DMS53 (cell line): ENCODE results near the gene BCL2.
A peak's percentile ranks its signal among the peaks of the same experiment; 100 is the strongest.

Experiments used
- DNase-seq: peaks from one replicate; lab custom pipeline; 2025; lab: John Stamatoyannopoulos, UW

Gene BCL2

DNA sequence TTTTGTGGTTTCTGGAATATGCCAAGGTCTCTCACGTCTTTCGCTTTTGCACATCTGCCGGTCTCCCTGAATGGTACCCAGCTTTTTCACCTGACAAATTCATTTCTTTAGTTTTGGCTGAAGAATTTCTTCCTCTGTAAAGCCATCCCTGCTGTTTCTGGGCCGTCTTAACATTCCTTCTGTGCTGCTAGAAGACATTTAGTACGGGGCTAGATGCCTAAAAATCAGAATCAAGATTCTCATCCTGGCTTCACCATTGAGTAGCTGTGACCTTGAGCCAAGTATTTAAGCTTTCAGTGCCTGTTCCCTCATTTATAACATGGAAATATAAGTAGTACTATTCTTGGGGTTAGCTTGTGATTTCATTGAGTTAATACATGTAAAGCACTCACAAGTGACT is 6.4 kb upstream of the BCL2 start:
- no peak for DNase-seq

DNA sequence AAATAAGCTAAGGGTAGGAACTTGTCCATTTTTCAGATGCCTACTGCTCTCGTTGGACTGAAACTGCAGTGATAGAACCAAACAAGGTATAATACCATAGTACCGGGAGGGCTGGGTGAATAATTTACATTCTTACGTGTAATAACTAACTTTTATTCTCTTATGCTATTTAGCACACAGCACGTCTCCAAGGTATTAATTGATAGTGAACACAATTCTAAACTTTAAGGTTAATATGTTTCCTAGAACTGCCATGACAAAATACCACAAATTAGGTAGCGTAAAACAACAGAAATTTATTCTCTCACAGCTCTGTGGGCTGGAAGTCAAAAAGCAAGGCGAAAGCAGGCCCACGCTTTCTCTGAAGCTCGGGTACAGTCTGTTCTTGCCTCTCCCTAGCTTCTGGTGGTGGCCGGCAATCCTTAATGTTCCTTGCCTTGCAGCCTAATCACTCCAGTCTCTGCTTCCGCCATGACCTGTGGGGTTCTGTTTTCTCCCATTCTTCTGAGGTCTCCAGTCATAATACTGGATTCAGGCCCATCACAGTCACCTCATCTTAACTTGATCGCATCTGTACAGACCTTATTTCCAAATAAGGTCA is 5.6 kb upstream of the BCL2 start:
- no peak for DNase-seq

DNA sequence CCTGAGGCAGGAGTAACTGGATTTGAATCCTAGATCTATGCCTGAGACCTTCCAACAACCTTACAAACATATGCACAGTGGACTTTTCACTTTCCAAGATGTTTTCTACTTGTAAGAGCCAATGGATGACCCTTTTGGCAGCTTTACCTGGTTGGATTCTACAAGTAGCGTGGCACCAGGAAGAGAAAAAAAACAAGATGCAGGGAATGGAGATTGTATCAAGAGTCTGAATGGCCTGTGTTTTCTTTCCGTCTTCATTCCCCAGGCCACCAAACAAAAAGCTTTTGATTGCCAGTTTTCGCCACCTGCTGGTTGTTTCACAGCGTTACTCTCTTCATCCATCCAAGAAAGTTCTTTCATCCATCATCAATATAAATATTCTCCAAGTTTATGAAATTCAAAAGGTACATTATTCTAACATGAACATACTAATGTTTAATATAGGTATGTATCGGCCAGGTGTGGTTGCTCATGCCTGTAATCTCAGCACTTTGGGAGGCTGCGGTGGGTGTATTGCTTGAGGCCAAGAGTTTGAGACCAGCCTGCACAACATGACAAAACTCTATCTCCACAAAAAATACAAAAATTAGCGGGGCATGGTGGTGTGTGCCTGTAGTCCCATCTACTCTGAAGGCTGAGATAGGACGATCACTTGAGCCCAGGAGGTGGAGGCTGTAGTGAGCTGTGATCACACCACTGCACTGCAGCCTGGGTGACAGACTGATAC is 3.5 kb upstream of the BCL2 start:
- DNase-seq = peak; percentile 94

DNA sequence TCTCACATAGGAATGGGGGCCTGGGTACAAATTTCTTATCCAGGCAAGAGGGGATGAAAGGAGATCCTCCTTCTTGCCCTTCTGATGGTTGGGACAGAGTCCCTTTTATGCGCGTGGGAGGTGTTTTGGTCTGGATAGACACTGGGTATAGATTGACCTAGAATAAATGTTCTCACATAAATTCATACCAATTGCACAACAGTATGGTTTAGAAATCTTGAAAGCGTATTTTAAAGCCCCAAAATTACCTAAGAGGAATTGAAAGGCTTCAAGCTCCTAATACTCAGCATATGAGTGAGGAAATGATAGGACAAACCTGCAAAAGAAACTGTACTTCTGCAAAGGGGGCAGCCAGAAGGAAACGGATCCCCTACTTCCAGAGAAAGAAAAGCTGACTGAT is 2.6 kb upstream of the BCL2 start:
- DNase-seq = no peak

DNA sequence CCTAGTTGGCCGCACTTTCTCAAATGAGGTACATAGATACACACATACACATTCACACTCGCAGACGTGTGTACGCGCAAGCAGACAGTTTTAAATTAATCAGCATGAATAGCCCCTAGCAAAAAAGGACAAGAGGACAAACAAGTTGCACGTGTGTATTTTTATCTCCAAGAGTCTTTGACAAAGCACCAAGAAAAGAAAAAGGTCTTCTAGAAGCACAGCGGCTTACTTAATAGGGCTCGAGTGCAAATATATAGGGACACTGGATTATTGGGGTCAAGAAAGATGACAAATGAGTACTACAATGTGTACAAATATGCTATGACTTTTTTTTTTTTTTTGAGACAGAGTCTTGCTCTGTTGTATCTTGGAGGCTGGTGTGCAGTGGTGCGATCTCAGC is 1.7 kb upstream of the BCL2 start:
- DNase-seq = no peak

DNA sequence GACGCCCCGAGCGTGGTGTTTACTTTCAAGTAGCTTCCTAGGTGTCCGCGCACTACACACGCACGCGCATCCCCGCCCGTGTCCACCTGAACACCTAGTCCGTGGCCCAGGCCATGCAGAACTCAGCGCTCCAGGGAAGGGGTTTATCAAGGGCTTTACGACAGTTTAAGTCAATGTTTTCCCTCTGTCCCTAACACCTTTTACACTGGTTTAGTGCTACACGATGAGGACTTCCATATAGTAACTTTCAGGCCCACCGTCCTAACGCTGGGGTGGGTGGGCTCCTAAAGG is 1.4 kb upstream of the BCL2 start:
- peak; percentile 96 for DNase-seq

DNA sequence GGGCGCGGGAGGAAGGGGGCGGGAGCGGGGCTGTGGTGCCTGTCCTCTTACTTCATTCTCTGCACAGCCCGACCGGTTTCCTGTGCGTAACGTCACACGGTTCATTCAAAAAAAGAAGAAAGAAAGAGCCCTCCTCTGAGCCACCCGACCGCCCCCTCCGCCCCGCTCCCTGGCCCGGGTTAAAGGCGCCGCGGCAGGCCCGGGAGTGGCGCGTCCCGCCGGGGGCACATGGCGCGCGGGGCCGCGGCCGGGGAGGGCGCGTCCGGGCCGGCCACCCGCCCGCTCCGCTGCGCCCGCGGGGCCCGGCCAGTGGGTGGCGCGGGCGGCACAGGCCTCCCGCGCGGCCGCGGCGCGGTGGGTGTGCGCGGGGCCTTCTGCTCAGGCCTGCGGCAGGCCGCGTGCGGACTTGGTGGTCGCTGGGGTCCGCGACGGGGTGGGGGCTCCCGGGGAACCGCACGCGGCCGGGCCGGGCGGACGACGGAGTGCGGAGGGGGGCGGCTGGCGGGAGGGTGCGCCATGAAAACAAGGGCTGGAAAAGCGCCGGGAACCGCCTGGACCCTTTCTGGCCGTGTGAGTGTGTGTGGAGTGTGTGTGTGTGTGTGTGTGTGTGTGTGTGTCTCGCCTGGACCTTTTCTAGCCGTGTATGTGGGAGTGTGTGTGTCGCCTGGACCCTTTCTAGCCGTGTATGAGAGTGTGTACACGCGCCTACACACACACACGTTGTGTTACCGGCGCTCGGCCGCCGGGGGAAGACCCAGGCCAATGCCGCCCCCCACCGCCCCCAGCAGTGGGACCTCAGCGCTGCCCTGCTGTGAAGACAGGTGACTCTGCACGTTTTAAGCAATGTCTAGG is 780 bp upstream of the BCL2 start:
- DNase-seq = peak; percentile 98

DNA sequence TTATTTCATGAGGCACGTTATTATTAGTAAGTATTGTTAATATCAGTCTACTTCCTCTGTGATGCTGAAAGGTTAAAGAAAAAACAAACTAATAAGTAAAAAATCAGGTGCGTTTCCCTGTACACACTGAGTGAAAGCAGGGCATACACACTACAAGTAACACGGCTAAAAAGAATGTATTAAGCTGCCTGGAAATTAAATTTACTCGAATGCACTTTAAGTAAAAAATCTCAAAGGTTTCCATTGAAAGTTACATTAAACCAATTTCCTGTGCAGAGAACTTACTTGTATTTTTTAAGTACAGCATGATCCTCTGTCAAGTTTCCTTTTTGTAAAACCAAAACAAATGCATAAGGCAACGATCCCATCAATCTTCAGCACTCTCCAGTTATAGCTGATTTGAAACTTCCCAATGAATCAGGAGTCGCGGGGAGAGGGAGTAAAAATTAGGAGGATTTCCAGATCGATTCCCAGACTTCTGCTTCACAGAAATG is 633 bp downstream of the BCL2 start:
- DNase-seq = peak; percentile 58

DNA sequence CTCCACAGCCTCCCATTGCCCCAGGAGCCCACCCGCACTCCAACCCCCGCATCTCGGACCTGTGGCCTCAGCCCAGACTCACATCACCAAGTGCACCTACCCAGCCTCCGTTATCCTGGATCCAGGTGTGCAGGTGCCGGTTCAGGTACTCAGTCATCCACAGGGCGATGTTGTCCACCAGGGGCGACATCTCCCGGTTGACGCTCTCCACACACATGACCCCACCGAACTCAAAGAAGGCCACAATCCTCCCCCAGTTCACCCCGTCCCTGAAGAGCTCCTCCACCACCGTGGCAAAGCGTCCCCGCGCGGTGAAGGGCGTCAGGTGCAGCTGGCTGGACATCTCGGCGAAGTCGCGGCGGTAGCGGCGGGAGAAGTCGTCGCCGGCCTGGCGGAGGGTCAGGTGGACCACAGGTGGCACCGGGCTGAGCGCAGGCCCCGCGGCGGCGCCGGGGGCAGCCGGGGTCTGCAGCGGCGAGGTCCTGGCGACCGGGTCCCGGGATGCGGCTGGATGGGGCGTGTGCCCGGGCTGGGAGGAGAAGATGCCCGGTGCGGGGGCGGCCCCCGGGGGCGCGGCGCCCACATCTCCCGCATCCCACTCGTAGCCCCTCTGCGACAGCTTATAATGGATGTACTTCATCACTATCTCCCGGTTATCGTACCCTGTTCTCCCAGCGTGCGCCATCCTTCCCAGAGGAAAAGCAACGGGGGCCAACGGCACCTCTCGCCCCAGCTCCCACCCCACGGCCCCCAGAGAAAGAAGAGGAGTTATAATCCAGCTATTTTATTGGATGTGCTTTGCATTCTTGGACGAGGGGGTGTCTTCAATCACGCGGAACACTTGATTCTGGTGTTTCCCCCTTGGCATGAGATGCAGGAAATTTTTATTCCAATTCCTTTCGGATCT is 1.3 kb downstream of the BCL2 start:
- peak; percentile 99 for DNase-seq

DNA sequence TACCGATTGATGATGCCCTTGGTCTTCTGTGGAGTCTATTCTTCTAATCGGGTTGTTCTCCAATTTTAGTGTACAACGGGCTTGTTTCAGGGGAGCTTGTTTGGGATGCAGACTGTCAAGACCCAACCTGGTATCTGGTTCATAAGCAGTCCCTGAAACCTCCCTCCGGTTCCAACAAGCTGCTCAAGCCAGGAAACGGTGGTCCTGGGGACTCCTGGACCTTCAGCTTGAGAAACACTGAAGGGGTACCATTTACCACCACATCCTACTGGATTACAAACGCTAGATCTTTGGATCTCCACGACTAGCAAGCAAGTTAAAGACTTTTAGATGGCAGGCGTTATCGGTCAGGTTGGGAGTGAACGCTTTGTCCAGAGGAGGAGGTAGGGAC is 2.0 kb downstream of the BCL2 start:
- DNase-seq = no peak

DNA sequence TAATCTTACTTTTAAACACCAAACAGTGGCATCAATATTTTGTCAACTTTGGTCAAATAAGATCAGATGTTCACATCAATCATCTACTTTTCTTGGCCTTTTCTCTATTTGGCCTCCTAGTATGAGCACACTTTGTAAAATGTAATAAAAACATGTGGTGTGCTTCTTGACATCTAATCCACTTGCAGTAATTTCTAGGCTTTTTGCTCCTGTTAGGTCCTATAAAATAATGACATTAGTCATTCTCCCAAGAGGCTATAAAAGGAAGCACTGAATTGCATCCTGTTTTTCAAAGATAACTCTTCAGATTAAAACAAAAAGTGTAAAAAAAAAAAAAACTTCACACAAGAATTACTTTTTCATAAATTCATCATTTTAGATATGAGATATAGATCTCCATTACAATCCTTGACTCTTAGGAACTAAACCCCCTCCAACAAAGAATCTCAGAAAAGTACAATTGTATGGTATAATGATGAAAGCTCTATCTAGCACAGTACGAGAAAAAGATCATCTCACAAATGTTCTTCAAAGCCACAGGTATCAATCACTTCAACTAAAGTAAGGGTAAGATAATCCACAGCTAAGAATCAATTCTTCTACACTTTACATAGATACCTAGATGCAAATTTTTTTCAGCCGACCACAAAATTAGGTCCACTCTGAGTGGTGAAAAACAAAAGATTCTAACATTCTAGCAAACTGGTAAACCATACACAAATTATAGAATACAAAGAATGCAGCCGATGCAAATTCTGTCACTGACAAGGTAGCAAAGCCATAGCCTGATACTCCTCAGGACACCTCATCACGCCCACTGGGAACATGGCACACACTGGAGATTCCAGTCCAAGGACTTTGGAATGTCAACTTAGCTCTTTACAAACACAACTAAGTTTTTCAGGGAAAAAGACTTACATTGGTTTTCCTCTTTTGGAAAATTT is 2.7 kb downstream of the BCL2 start:
- DNase-seq = peak; percentile 58

DNA sequence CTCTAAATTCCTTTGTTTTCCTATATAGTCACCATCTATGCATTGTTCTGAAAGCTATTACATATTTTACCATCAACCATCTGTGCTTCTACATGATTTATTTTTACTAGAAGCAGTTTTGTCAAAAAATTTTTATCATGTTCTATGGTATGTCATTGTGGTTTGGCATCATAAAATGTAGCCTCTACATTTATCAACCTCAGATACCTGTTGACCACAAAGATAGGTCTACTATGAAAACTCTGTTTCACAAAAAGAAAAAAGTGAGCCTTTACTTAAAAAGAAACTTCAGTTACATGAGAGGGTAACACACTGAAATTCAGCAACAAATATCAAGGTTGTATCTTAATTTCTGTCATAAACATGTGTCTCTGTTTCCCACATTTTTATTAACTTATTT is 3.7 kb downstream of the BCL2 start:
- DNase-seq = no peak

DNA sequence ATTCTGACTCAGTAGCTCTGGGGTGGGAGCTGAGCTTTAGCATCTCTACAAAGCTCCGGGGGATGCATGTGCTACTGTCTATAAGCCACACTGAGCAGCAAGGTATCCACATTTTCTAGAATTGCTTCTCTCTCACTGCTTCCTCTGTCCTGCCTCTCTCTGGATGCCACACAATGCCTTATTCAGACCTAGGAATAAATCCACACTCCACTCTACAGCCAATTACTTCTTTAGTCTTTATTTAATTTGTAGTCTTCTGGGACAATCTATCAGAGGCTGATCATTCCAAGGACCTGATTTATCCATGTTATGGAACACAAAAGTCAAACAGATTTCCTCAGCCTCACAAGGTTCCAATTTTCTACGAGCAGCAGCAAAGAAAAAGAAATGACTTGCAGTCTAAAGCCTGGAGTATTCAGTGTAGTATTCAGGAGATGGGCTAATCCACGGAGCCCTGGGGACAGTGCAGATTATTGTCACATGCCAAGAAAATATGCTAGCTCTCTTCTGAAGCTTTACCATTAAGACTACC is 4.4 kb downstream of the BCL2 start:
- DNase-seq = no peak

DNA sequence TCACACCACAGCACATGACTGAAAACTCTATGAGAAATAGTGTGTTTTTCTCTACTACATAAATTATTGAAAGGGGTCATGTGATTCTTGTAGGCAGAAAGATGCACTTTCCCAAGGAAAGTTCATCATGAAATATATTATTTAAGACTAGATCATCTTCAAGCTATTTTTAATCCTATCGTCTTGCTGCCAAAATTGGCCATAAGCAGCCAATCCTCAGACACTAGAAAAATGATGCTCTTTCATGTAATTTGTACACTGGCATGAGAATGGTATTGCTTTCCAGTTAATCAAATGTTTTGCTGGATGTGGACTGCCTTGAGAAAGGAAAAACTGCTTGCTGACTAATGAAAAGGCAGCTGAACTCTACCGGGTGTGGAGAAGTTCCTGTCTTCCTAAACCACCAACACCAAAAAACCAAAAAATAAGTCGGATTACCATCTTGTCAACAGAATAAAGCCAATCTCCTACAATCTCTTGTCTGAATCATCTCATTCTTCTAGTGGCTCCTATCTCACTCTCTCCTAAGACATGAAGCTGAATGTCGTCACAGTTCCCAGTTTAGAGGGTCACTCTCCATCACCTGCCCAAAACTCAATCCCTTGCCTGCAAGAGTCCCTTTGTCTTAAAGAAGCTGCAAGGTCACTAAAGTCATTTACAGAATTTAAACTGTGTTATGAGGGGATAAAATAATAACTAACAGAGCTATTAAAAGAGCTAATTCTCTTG is 5.3 kb downstream of the BCL2 start:
- DNase-seq = no peak

DNA sequence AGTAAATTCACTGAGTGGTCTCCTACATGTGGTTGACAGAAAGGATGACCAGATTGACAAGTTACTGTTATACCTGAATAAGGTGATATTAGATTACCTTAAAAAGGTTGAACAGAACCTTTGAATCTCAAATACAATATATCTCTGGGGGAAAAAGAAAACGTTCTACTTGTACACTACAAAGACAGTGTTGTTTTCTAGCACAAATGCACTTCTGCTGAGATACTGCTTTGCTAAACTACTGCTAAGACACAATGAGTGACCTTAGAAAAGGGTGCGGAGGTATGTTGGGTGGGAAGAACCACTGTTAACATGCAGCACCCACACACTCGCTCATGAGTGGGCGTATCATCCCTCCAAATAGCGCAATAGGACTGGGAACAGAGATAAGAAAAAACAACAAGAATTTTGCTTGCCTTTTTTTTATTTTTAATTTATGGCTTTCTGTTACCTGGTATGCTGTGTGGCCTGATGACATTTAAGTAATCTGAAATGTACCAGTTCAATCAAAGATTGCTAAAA is 6.1 kb downstream of the BCL2 start:
- no peak for DNase-seq

DNA sequence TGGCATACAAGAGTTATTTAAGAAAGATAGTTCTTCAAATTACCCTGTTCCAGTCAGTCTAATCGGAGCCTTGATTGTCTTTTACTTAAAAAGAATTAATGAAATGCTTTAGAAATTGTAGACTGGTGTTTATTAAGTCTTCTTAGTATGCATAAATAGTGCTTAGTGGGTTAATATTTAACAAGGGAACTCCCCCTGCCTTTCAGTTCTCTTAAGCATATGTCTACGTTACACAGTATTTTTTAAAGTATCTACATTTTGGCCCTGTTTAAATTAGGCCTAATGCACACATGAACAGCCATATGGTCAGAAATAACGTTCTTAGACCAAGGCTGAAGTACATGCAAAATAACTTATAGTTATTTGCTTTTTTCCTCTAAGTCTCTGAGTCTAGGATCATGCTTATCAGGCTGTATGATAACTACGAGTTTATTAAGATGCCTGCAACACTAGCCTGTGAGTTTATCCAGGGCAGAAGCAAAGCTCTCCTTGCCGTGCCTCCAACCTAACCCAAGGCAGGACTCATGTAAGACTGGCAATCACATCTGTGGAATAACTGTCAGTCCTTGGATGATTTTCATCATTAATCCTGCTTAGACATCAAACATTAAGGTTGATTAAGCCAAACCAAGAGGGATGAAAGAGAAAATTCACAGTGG is 6.7 kb downstream of the BCL2 start:
- DNase-seq = no peak

DNA sequence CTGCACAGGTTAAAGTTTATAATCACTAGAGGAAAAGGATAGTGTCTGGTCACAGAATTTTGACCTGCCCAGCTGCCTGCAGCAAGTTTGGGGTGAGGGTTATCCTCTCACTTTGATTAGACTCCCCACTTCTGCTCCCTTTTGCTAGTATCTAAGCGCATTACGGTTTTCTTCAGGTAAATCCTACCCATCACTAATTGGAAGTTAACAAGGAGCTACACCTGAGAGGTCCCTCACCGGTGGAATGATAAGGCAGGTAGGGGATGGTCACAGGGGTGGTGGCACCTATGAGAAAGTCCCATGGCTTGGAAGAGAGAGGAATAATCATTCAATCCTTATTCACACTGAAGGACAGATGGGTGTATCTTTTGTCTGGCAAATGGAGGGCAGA is 7.6 kb downstream of the BCL2 start:
- no peak for DNase-seq

DNA sequence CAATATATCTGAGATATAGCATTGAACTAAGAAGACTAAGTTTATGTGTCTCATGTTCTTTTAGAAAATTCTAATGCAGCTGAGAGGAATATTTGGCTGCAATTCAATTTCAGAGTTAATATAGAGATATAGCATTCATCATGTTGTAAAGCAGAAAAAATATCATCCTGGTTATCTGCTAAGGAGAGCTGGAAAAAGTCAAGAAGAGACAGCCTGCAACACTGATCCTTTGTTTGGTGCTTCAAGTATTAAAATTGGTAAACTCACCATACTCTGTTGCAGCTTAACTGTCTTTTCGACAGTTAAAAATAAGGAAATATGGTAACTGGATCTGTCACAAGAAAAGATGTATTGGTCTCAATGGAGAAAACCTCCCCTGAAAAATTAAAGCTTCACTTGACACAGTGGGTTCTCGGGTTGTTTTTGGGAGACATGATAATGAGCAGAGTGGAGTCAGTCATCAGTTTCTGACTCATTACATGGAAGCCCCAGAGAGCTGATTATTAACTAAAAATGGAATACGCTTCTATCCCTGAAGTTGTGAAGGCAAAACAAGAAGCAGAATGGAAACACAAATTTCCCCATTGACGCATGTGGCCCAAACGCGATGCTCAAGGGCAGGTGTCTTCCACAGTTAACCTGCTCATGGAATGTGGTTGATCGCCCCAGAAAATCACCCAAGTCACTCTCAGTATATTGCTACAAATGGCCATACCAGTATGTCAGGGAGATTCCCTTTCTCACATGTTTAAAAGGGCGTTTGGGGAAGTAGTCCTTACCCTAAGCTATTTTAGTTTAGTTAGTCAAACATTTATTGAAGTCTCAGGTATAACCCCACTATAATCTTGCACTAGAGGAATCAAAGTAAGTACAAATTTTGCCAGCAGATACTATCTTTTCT is 8.2 kb downstream of the BCL2 start:
- no peak for DNase-seq
